Stimulated activated CD4-positive, alpha-beta T cell treated with anti-CD3 and anti-CD28 coated beads, Interleukin-1b, Interleukin-23, amount 100 ng/mL, for 1 hour (primary cell): ENCODE measurements around the gene LYRM9.
"Not testable (repeated sequence)": the region's sequence is repeated elsewhere in the genome, so short reads cannot be mapped to it uniquely, and the experiment has no call there.

ENCODE experiments used
- DNase-seq, 2 donors: peaks; one replicate each; pipeline ENCODE4 v3.0.0-alpha.2; 2020; ENCODE audit warnings: low read depth in 2 of 2

Gene LYRM9

GRCh38 chr17:27873746-27874145 is 19.4 kb downstream of the LYRM9 start:
- DNase-seq: no peak

- DNase-seq: no peak
Measured at GRCh38 chr17:27873211-27873610, 20.0 kb downstream of the LYRM9 start.

GRCh38 chr17:27872776-27873175 is 20.4 kb downstream of the LYRM9 start:
- no peak for DNase-seq

GRCh38 chr17:27871407-27871806 is 21.8 kb downstream of the LYRM9 start:
- DNase-seq: no peak

GRCh38 chr17:27870345-27870744 is 22.8 kb downstream of the LYRM9 start:
- no peak for DNase-seq

GRCh38 chr17:27868565-27868964 is 24.6 kb downstream of the LYRM9 start:
- DNase-seq: no peak

- no peak for DNase-seq
Measured at GRCh38 chr17:27862840-27863239, 30.3 kb downstream of the LYRM9 start.

- no peak for DNase-seq
Measured at GRCh38 chr17:27862004-27862403, 31.2 kb downstream of the LYRM9 start.

- no peak for DNase-seq
Measured at GRCh38 chr17:27860971-27861664, 32.0 kb downstream of the LYRM9 start.

GRCh38 chr17:27858621-27859305 is 34.4 kb downstream of the LYRM9 start:
- no peak for DNase-seq

- DNase-seq: no peak
Measured at GRCh38 chr17:27856676-27857432, 36.3 kb downstream of the LYRM9 start.

GRCh38 chr17:27855454-27855853 is 37.7 kb downstream of the LYRM9 start:
- DNase-seq: no peak

- DNase-seq: no peak
Measured at GRCh38 chr17:27854163-27854562, 39.0 kb downstream of the LYRM9 start.

- DNase-seq: no peak
Measured at GRCh38 chr17:27853091-27853490, 40.1 kb downstream of the LYRM9 start.

- DNase-seq: no peak
Measured at GRCh38 chr17:27849474-27850185, 43.5 kb downstream of the LYRM9 start.

GRCh38 chr17:27848931-27849330 is 44.2 kb downstream of the LYRM9 start:
- no peak for DNase-seq

- not testable (repeated sequence) for DNase-seq
Measured at GRCh38 chr17:27846808-27847307, 46.3 kb downstream of the LYRM9 start.

- no peak for DNase-seq
Measured at GRCh38 chr17:27846042-27846655, 47.0 kb downstream of the LYRM9 start.

GRCh38 chr17:27845264-27846041 is 47.7 kb downstream of the LYRM9 start:
- DNase-seq: no peak

- DNase-seq: no peak
Measured at GRCh38 chr17:27840688-27841087, 52.5 kb downstream of the LYRM9 start.

- DNase-seq: not testable (repeated sequence)
Measured at GRCh38 chr17:27840406-27840678, 52.8 kb downstream of the LYRM9 start.
